Measurements from ENCODE around the gene WDR26.
"Not testable (repeated sequence)": the region's sequence is repeated elsewhere in the genome, so short reads cannot be mapped to it uniquely, and the experiment has no call there.

The WDR26 gene

DNA sequence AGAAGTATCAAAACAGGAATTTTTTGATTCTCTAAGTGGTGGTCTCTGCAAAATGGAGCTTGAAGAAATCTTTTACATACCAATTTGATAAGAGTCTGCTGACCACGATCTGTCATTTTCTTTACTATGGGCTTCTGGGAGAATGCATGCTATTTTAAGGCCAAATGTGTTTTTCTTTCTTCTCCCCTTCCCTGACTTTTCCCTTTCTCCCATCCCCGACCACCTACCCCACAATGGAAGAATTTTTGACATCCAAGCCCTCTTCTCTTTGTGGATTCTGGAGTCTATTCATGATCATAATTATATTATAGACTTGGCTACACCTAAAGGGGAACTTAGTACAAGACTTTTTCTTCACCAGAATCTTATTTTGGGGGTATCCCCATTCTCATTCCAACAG lies 46.7 kb downstream of the WDR26 start:
- DNase-seq, result no peak

DNA sequence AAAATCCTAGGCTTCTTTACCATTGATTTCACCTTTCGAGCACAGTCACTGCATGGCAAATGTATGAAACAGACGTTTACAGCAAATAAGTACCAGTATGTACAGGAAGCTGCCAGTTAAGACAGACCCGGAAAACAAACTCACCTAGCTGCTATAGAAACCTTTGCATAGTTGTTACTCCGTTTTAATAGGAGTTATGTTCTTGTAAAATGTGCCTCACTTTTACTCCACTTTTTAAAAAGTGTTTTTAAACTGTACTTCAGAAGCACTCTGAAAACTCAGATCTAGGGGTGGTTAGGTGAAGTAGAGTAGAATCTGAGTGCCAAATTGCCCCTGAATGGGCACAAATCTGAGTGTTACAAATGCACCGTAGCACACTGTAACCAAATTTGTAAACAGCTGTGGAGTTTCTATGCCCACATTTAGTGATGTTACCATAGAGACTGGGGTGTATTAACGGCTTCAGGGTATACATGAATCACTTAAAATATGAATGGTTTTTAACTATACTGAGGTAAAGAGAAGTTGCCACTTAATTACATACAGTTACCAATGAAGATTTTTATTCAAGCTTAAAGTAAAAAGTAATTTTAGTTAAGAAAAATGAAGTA lies 47.2 kb downstream of the WDR26 start:
- no peak for DNase-seq

DNA sequence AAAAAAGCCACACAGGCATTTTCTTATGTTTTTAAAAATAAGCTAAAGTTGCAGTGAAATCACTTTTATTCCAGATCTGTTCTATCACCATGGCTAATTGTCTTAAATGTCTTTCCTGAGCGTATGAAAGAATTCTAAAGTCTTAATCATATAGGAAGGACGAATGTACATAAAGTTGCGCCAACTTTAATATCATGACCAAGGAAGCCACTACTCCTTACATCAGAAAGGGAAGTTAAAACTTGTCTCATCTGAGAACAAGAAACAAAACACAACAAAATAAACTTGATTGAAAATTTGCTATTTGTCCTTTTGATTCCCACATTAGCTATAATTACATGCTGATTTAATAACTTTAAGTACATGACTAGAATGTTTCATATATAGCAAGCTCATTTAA lies 51.4 kb downstream of the WDR26 start:
- DNase-seq, result no peak

DNA sequence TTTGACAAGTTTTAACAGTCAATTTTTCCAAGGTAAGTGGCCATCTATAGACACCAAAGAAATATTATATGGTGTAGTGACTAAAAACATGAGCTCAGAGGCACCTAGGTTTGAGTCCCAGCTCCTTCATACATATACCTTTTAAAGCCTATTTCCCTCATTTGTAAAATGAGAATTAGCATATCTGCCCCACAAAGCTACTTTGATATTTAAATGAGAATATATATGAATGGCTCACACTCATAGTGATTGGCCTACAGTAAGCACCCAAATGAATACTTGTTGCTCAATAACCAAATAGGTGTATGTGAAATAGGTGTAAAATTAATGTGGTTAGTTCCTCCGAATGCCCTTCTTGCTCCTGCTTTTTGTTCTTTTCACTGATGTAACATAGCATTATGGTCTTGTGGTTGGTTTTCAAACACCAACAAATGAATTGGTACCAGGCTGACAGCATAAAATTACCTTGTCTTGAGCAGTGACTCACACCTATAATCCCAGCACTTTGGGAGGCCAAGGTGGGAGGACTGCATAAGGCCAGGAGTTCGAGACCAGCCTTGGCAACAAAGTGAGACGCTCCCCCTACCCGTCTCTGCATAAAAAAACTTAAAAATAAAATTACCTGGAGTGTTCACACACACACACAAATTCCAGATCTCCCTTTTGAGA lies 52.6 kb downstream of the WDR26 start:
- no peak for DNase-seq

DNA sequence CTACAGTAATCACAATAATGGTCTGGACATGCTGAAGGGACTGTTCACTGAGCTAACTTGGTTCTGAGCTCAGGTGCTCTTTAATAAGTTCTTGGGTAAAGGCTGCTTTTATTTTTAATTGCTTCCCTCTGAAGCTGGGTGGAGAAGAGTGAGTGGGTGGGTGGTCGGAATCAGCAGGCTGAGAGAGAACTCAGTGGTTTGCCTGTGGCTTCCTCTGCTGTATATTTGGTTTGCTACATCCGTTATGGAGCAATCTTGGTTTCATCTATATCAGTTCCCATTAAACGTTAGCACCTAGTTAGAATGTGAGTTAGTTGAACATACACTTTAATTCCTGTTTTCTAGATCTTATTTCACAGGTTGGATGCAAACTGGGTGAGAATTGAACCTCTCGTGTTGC lies 54.6 kb downstream of the WDR26 start:
- DNase-seq, result no peak

DNA sequence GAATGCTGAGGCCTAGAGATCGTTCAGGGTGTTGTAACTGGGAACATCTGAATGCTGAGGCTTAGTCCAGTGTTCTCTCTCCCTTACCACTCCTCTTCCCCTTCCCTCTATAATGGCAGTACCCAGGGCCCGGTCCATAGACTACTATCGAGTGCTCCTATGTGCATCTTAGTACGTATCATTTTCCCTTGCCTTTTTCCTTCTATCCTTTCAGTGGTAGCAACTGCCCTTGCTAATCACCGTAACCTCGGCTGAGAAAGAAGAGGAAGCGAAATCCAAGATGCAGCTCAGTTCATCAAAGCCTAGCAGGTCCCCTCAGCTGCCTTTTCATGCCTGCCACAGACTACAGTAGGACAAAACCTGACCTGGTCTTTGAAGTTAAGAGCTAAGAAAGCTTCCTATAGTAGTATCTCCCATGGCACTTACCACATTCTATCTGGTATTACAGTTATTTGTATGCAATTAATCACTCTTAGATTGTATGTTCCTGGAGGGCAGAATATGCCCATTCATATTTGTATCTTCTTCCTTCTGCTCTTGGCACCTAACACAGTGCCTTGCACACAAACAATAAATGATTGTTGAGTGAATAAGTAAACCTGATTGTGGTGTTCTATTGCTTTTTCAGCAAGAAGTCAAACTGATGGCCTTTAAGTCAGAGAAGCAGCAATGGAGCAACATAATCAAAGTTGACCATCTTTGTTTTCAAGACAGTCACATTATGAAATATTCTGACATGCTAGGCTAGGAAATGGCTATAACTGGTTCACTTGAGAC lies 55.6 kb downstream of the WDR26 start:
- DNase-seq, result no peak

GRCh38 chr1:224377676-224378006 lies 57.0 kb downstream of the WDR26 start:
- no peak for DNase-seq

DNA sequence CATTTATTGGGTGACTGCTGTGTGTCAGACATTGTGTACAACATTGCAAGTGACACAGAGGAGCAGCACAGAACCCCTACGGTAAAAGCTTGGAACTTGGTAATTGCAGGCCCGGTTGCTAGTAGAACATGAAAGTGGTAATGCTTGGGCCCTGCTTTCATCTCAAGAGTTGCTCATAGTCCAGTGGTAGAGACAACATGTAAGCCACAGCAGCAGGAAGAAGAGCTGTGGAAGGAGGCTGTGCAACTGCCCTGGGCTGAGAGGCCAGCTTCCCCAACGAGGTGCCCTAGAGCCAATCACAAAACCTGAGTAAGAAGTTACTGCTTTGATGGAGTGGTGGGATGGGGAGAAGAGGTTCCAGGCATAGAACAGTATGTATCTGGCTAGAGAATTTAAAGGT lies 59.5 kb downstream of the WDR26 start:
- DNase-seq, result no peak

DNA sequence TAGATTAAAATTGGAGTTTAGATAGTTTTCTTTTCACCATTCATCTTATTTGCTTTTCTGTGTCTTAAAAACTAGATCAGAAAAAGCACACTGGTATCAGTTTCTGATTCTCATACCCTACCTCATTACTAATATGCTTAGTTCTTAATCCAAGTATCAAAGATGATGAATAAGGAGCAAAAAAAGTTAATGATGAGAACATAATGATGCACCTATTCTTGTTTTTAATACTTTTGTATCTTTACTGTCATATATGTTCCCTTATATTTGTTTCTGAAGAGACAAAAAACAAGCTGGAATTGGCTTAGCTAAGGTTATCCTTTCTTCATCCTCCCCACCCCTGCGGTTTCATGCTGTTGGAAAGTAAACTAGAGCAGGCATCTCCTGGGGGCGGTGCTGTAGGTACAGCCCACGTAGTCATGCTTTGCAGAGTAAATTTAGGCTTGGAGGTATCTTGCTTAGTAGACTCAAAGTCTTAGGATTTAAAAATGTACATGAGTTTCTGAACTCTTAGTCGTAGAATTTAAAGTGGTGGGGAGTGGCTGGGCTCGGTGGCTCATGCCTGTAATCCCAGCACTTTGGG lies 61.5 kb downstream of the WDR26 start:
- DNase-seq, result no peak

- no peak for DNase-seq
Observed at GRCh38 chr1:224368409-224368808, 66.2 kb downstream of the WDR26 start.

GRCh38 chr1:224359207-224359606 lies 75.4 kb downstream of the WDR26 start:
- DNase-seq, result no peak

GRCh38 chr1:224358237-224358636 lies 76.4 kb downstream of the WDR26 start:
- no peak for DNase-seq

- no peak for DNase-seq
Observed at GRCh38 chr1:224357626-224358124, 76.9 kb downstream of the WDR26 start.

DNA sequence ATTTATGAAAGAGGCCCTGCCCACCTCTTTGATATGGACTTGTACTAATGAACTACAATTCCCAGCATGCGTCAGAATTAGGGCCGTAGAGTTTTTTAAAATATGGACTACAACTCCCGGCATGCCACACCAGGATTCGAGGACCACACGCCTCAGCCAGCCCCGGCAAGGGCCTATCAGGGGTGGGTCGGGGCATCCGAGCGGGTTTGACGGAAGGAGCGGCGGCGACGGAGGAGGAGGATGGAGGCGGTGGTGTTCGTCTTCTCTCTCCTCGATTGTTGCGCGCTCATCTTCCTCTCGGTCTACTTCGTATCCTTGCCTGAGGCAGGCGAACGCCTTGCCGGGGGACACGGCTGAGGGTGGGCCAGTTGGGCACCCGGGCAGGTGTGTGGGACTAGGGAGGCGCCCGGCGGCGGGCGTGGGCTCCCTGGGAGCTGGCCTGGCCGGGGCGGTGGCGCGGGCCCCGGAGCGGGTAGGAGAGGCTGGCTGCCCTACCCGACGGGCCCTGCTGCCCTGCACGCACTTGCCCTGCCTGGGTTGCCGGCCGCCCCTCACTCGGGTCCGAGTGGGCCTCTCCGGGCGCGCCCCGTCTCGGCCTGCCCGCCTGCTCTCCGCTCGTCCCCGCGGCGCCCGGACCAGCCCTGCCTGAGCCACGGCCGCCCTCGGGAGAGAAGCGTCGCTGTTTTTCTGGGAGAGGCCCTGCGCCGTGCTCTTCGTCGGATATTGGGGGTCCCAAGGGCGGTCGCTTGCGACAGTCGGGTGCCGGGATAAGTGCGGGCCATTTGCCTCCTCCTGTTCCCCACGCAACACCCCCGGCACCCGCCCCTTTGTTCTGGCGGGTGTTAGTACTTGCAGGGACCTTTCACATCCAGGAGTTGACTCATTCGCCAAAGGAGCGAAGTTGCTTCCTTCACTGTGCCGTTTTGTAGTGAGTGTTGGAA lies 77.6 kb downstream of the WDR26 start, which contains the start of gene CNIH4:
CNIH4 (plus strand) TSS at position 195 of the 941 bp plus-strand sequence; CDS start at position 241, 46 bp downstream.
- DNase-seq, result peak; percentile 95

- no peak for DNase-seq
Observed at GRCh38 chr1:224353975-224354925, 80.3 kb downstream of the WDR26 start.

DNA sequence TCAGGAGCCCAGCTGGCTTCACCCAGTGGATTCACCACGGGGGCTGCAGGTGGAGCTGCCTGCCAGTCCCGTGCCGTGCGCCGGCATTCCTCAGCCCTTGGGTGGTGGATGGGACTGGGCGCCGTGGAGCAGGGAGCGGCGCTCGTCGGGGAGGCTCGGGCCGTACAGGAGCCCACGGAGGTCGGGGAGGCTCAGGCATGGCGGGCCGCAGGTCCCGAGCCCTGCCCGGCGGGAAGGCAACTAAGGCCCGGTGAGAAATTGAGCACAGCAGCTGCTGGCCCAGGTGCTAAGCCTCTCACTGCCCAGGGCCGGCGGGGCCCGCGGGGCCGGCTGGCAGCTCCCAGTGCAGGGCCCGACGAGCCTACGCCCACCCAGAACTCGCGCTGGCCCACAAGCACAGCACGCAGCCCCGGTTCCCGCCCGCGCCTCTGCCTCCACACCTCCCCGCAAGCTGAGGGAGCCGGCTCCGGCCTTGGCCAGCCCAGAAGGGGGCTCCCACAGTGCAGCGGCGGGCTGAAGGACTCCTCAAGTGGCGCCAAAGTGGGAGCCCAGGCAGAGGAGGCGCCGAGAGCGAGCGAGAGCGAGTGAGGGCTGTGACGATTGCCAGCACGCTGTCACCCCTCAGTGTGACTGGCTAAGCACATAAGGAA lies 82.0 kb downstream of the WDR26 start:
- DNase-seq, result not testable (repeated sequence)

DNA sequence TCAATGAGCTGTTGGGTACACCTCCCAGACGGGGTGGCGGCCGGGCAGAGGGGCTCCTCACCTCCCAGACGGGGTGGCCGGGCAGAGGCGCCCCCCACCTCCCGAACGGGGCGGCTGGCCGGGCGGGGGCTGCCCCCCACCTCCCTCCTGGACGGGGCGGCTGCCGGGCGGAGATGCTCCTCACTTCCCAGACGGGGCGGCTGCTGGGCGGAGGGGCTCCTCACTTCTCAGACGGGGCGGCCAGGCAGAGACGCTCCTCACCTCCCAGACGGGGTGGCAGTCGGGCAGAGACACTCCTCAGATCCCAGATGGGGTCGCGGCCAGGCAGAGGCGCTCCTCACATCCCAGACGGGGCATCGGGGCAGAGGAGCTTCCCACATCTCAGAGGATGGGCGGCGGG lies 84.9 kb downstream of the WDR26 start:
- DNase-seq, result not testable (repeated sequence)

GRCh38 chr1:224348137-224348536 lies 86.5 kb downstream of the WDR26 start:
- DNase-seq, result no peak

- DNase-seq, result no peak
Observed at GRCh38 chr1:224343679-224344078, 90.9 kb downstream of the WDR26 start.
